Kidney tubule cell (primary cell): ENCODE measurements around the gene TRPM4.
A peak's percentile ranks its signal among the peaks of the same experiment; 100 is the strongest.
"Not testable (repeated sequence)": the region's sequence is repeated elsewhere in the genome, so short reads cannot be mapped to it uniquely, and the experiment has no call there.

Experiments used
- DNase-seq: peaks from one replicate; pipeline ENCODE4 v3.0.0-alpha.2; 2018; ENCODE audit warnings: low spot score

Gene TRPM4

GRCh38 chr19:49157445-49158224 is at the start of gene TRPM4:
Gene TRPM4, plus strand, starts transcription at chr19:49157792. Its CDS starts 75 bp downstream, at chr19:49157867.
- DNase-seq = peak; percentile 79

- DNase-seq = no peak
Measured at GRCh38 chr19:49109051-49109450, 48.5 kb upstream of the TRPM4 start.

DNA sequence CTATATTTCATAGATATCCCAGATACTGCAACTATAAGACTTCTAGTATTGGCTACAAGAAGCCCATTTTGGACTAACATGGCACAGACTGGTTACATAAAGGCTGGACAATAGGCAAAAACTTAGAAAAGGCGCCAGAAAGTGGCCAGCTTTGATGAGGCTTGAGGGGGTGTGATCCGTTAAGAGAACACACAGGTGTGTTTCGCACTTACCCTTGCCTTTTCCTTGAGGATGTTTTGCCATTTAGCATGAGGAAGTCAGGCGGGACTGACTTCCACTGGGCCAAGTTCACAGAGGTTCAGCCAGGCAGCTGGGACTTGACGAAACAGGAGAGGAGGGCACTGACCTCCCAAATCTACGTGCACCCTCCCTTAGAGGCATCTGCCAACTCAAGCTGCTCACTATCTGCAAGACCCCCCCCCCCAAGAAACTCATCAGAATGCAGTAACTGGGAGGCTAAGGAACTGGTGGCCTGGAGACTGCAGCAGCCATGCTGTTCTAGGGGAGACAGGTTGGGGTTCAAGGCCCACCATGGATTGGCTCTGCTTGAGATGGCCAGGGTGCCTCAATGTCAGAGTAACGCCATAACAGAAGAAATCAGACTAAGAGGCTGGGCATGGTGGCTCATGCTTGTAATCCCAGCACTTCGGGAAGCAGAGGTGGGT is 47.9 kb upstream of the TRPM4 start:
- DNase-seq = no peak

DNA sequence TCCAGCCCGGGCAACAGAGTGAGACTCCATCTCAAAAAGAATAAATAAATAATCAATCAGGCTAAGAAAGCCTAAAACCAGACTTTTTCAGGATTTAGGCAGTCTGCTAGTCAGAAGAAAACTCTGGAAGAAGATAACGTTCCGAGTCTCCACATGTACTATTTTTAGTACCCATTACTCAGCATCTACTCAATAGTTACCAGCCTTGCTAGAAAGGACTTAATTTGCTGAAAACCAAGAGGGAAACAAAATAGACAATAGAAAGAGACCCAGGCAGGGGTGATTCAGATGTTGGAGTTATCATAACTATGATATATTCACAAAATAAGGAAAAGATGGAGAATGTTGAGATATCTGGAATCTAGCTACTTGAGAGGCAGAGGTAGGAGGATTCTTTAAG is 47.0 kb upstream of the TRPM4 start:
- no peak for DNase-seq

GRCh38 chr19:49111218-49111998 is 46.2 kb upstream of the TRPM4 start:
- DNase-seq = no peak

- DNase-seq = peak; percentile 77
Measured at GRCh38 chr19:49113762-49114629, 43.6 kb upstream of the TRPM4 start, which contains the start of gene LIN7B. Gene LIN7B, plus strand, starts transcription at chr19:49114370. Its CDS starts 35 bp downstream, at chr19:49114405.

- no peak for DNase-seq
Measured at GRCh38 chr19:49114630-49115363, 42.8 kb upstream of the TRPM4 start.

DNA sequence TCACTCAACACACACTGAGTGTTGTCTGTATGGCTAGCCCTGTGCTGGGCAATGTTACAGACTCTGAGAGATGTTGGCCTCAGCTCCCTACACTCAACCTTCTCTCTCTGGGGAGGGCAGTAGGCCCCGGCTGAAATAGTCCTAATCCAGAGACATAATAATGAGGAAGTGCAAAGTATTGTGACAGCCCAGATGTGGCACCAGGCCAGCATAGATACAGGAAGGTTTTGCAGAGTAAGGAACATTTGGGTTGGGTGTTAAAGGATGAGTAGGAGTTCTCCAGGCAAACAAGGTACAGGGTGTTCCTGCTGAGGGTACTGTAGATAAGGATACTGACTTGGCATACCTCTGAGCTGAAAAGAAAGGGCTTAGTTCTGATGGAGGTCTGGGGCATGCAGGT is 41.0 kb upstream of the TRPM4 start:
- DNase-seq = no peak

DNA sequence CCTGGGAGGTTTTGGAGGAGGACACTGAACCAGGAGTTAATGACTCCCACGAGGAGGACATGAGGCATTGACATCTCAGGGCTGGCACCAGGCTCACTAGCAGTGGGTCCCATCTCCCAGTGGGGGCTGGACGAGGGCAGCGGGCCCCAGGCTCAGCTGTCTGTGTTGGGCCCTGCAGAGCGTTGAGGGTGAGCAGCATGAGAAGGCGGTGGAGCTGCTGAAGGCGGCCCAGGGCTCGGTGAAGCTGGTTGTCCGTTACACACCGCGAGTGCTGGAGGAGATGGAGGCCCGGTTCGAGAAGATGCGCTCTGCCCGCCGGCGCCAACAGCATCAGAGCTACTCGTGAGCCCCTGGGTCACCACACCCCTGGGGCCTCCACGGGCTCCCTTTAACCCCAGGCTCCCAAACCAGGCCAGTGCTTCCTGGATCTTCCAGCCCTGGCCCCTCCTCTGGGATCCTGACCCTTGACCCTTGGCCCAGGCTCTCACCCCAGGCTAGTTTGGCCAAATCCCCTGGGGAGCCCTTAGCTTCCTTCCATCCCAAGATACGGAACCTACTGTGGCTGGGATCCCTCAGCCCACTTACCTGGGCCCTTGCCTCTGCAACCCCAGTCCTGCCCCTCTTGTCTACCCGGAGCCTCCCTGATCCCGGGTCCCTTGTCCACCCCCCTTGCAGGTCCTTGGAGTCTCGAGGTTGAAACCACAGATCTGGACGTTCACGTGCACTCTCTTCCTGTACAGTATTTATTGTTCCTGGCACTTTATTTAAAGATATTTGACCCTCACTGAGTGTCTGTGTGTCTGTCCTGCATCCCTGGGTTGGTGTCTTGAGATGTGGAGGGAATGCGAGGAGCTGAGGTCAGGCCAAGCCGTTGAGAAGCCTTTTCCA is 39.7 kb upstream of the TRPM4 start:
- no peak for DNase-seq

DNA sequence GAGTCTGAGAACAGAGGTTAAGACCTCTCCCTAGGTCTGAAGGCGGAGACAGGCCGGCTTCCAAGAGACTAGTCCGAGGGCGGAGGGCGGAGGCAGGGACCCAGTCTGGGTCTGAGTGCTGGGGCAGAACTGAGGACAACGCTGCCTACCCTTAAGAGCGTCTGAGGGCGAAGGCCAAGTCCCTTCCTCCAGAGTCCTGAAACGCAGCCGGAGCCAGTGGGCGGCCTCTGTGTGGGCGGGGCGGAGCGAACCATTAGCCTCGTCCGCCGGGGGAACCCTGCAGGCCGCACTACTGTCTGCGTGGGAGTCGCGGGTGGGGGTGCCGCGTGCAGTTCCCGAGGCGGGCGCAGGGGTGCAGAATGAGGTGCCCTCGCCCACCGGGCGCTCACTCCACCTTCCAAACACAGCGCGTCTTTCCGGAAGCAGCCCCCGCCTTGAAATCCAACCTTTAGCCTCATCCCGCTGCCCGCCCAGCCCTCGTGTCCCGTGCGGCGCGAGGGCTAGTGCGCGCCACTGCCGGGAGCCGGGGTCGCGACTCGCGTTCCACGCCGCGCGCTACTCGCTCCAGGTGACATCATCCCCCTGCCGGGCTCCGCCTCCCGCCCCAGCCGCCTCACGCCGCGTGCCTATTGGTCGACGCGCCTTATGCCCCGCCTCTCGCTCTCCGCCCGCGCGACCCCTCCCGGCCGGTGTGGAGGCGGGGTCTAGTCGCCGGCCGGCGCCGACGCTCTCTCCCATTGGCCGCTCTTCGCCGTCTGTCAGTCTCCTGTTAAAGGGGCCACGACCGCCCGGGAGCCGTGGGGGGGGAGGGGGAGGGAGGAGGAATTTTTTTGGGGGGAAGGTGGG is 38.8 kb upstream of the TRPM4 start, which contains the start of gene C19orf73:
Gene C19orf73 (minus strand): TSS at position 579 of the 846 bp plus-strand sequence. CDS start 121 bp downstream, at position 458.
- peak; percentile 95 for DNase-seq

GRCh38 chr19:49119411-49120324 is 37.9 kb upstream of the TRPM4 start, which contains the start of gene PPFIA3:
Gene PPFIA3, plus strand, starts transcription at chr19:49119544. Its CDS starts 8,330 bp downstream, at chr19:49127874.
- DNase-seq = peak; percentile 54

- no peak for DNase-seq
Measured at GRCh38 chr19:49120325-49120683, 37.3 kb upstream of the TRPM4 start.

GRCh38 chr19:49120868-49121267 is 36.7 kb upstream of the TRPM4 start:
- no peak for DNase-seq

DNA sequence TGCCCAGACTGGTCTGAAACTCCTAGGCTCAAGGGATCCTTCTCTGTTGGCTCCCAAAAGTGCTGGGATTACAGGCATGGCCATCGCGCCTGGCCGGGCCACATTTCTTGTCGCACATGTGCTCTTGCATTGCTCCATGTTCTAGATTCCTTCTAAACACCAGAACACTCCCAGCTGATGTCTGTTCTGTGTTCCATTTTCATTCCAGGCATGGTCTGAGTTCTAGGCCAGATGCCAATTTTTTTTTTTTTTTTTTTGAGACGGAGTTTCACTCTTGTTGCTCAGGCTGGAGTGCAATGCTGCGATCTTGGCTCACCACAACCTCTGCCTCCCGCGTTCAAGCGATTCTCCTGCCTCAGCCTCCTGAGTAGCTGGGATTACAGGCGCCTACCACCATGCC is 35.8 kb upstream of the TRPM4 start:
- not testable (repeated sequence) for DNase-seq

- DNase-seq = not testable (repeated sequence)
Measured at GRCh38 chr19:49123285-49123684, 34.3 kb upstream of the TRPM4 start.

- no peak for DNase-seq
Measured at GRCh38 chr19:49125025-49125731, 32.4 kb upstream of the TRPM4 start.

- no peak for DNase-seq
Measured at GRCh38 chr19:49126575-49126974, 31.0 kb upstream of the TRPM4 start.
